Peyer's patch (tissue), 4 donors: ENCODE results near the gene TMEM186. TPM values are rescaled to one million over a fixed set of nuclear protein-coding genes. Genes with fewer than 3 reads are reported as not detected.

ENCODE experiments used
- DNase-seq, 3 donors: peaks; one replicate each; pipeline ENCODE4 v3.0.0-alpha.2; 2017 to 2019
- H3K27ac ChIP-seq, 4 donors: fragments of 200-600 bp; sonication (generic); one replicate each; pipeline ENCODE4 v1.5.1; 2016 to 2019
- H3K27me3 ChIP-seq, 2 donors: fragments of 200-600 bp; sonication (generic); one replicate each; pipeline ENCODE4 v1.5.1; 2019
- H3K36me3 ChIP-seq, 3 donors: fragments of 200-600 bp; sonication (generic); one replicate each; pipeline ENCODE4 v1.5.1; 2016 to 2019
- H3K4me1 ChIP-seq, 4 donors: fragments of 200-600 bp; sonication (generic); one replicate each; pipeline ENCODE4 v1.5.1; 2016 to 2019
- H3K4me3 ChIP-seq, 4 donors: fragments of 200-600 bp; sonication (generic); 1 replicate in 3 of 4; 2 replicates in 1 of 4; pipeline ENCODE4 v1.5.1; 2016 to 2019; ENCODE audit warnings: mild to moderate bottlenecking in 1 of 4
- H3K9me3 ChIP-seq, 4 donors: fragments of 200-600 bp; sonication (generic); one replicate each; pipeline ENCODE4 v1.5.1; 2016 to 2019; ENCODE audit warnings: mild to moderate bottlenecking in 1 of 4
- CTCF ChIP-seq, 6 experiments: fragments of 450-650 bp in 4 of 6; fragments of 200-600 bp in 2 of 6; sonication (generic) in 1 of 6; IDR thresholded peaks; one replicate each; pipeline ENCODE4 v1.5.1; 2017 to 2019; ENCODE audit warnings: antibody characterized with exemption in 6 of 6, mild to moderate bottlenecking in 3 of 6, moderate library complexity in 1 of 6
- POLR2A ChIP-seq, 2 donors: fragments of 450-650 bp; IDR thresholded peaks; one replicate each; pipeline ENCODE4 v1.5.1; 2017; ENCODE audit warnings: antibody characterized with exemption in 2 of 2, mild to moderate bottlenecking in 2 of 2, moderate library complexity in 2 of 2
- total RNA-seq, 4 donors: library from RNA; depleted of rRNA; stranded (reverse); fragments of >200 nt; gene quantifications; one replicate each; pipeline ENCODE4 v1.1.0, GENCODE V29; 2016

Gene TMEM186
- total RNA-seq, 4 donors from 2014 or later: 2.3 to 5.6 (median 4.9) TPM; not detected in 1

- no peaks in the 10 kb centered on the region for H3K9me3 ChIP-seq
- no peak for TF ChIP-seq POLR2A (IDR thresholded peaks at IDR 0.05)
- TF ChIP-seq CTCF (IDR thresholded peaks at IDR 0.05): no peak
- H3K27me3 ChIP-seq: no peaks in the 10 kb centered on the region
- no peak overlapping the region for H3K4me3 ChIP-seq
- peaks cover 0 to 65% (median 4%) of the 10 kb centered on the region in 3 donors for H3K36me3 ChIP-seq
- no peak for DNase-seq
- H3K27ac ChIP-seq: no peak overlapping the region
- H3K4me1 ChIP-seq: no peaks in the 10 kb centered on the region
Measured at GRCh38 chr16:8822403-8822802, 25.0 kb upstream of the TMEM186 start.

- Histone ChIP-seq H3K27ac (no peak overlapping the region), H3K27me3 (no peaks in the 10 kb centered on the region), H3K9me3 (no peaks in the 10 kb centered on the region), H3K4me3 (no peak overlapping the region), H3K4me1 (no peaks in the 10 kb centered on the region), H3K36me3 (peaks cover 0 to 88% (median 4%) of the 10 kb centered on the region in 3 donors)
- no peak for DNase-seq
- TF ChIP-seq POLR2A (IDR thresholded peaks at IDR 0.05): no peak
- TF ChIP-seq CTCF (IDR thresholded peaks at IDR 0.05): no peak
Measured at GRCh38 chr16:8819411-8820034, 22.1 kb upstream of the TMEM186 start.

GRCh38 chr16:8818504-8819270, 21.2 kb upstream of the TMEM186 start:
- no peak overlapping the region for H3K4me3 ChIP-seq
- no peaks in the 10 kb centered on the region for H3K27me3 ChIP-seq
- no peaks in the 10 kb centered on the region for H3K9me3 ChIP-seq
- DNase-seq: no peak
- TF ChIP-seq CTCF (IDR thresholded peaks at IDR 0.05) (no peak), POLR2A (IDR thresholded peaks at IDR 0.05) (no peak)
- H3K4me1 ChIP-seq: no peaks in the 10 kb centered on the region
- H3K36me3 ChIP-seq: peaks cover 0 to 88% (median 4%) of the 10 kb centered on the region in 3 donors
- no peak overlapping the region for H3K27ac ChIP-seq

GRCh38 chr16:8816967-8817655, 19.7 kb upstream of the TMEM186 start:
- TF ChIP-seq POLR2A (IDR thresholded peaks at IDR 0.05): no peak
- no peak for TF ChIP-seq CTCF (IDR thresholded peaks at IDR 0.05)

GRCh38 chr16:8814095-8814806, 16.8 kb upstream of the TMEM186 start:
- peaks cover 0 to 98% (median 4%) of the 10 kb centered on the region in 3 donors for H3K36me3 ChIP-seq
- TF ChIP-seq POLR2A (IDR thresholded peaks at IDR 0.05) (no peak), CTCF (IDR thresholded peaks at IDR 0.05) (no peak)

More at GRCh38 chr16:8816967-8817655, 19.7 kb upstream of the TMEM186 start:
- Histone ChIP-seq H3K27me3 (no peaks in the 10 kb centered on the region), H3K4me1 (no peaks in the 10 kb centered on the region), H3K27ac (no peak overlapping the region), H3K4me3 (no peak overlapping the region), H3K36me3 (peaks cover 0 to 98% (median 4%) of the 10 kb centered on the region in 3 donors), H3K9me3 (no peaks in the 10 kb centered on the region)
- DNase-seq: no peak

More at GRCh38 chr16:8814095-8814806, 16.8 kb upstream of the TMEM186 start:
- Histone ChIP-seq H3K9me3 (no peaks in the 10 kb centered on the region), H3K4me1 (no peaks in the 10 kb centered on the region), H3K4me3 (no peak overlapping the region), H3K27ac (no peak overlapping the region), H3K27me3 (no peaks in the 10 kb centered on the region)
- no peak for DNase-seq
